Measurements from ENCODE around the gene OR8J3.
"Not testable (repeated sequence)": the region's sequence is repeated elsewhere in the genome, so short reads cannot be mapped to it uniquely, and the experiment has no call there.

Gene OR8J3, protein sequence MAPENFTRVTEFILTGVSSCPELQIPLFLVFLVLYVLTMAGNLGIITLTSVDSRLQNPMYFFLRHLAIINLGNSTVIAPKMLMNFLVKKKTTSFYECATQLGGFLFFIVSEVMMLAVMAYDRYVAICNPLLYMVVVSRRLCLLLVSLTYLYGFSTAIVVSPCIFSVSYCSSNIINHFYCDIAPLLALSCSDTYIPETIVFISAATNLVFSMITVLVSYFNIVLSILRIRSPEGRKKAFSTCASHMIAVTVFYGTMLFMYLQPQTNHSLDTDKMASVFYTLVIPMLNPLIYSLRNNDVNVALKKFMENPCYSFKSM

DNA sequence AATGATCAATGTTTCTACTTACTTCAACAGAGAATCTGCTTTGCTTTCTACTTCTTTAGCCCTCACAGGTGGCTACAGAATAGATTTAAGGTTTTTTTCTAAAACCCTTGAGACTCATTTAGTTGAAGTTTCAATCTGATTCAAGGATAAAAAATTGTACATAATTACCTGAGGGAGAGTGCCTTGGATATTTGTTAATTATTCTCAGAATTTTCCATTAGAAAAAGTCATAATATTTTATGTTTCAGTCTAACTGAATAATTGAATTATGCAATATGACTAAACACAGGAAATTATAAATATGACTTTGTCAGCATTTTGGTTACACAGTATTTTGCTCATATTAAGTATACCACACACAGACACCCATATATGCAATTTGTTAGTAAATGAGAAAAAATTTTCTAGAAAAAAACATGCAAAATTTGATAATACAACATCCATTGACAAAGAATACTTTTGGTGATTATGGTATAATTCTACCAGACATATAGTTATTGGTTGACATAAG is at the start of gene OR8J3:
OR8J3 (minus strand) TSS at position 51 of the 511 bp plus-strand sequence. CDS start 2,483 bp downstream, outside the sequence.
- Histone ChIP-seq H3K4me2 (no peak within 1 kb of the TSS), H3K9ac (no peak within 1 kb of the TSS), H3K4me1 (no peaks in the 10 kb centered on the region), H3K9me3 (replicated peaks in 1 of 11) (no peaks in the 10 kb centered on the region), H4K20me1 (no peaks in the 10 kb centered on the region), H3K36me3 (no peaks in the 10 kb centered on the region), H3K4me3 (no peak within 1 kb of the TSS), H3K27me3 (no peaks in the 10 kb centered on the region), H3K27ac (no peak within 1 kb of the TSS)
- no peak for TF ChIP-seq Cebpa-rat (IDR thresholded peaks at IDR 0.05)

DNA sequence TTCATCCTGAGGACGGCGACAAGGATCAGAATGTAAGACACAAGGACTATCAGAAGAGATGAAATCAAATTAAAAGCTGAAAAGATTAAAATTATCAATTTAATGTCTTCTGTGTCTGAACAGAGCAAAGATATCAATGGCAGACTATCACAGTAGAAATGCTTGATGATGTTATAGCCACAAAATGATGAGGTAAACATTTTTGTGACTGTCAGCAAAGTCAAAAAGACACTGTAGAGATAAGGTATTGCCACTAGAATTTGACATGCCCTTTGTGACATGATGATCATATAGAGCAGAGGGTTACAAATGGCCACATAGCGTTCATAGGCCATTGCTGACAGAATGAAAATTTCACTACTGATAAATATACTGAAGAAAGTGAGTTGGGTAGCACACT is 48.6 kb upstream of the OR8J3 start:
- Histone ChIP-seq H4K20me1 (no peaks in the 10 kb centered on the region), H3K4me2 (no peak overlapping the region)

DNA sequence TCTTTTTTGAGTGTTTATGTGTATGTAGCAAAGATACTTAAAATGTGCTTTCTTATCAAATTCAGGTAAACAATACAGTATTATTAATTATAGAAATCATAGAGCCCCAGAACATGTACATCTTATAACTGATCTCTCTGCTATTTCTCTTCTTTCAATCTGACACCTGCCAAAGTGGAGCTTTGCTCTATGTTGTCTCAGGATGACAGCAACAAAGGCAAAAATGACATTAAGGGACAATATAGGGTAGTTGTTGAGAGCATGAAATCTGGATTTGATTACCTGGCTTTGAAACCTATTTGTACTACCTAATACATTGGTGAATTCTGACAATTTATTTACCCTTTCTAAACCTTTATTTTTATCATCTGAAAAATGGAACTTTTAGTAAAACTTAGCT is 43.5 kb upstream of the OR8J3 start:
- no peaks in the 10 kb centered on the region for H3K27me3 ChIP-seq
- H3K9ac ChIP-seq, result no peak overlapping the region
- peaks cover 0 to 25% (median 0%) of the 10 kb centered on the region in 10 experiments; a peak in 5 of 20 replicates for H3K4me1 ChIP-seq
- H3K36me3 ChIP-seq, result no peaks in the 10 kb centered on the region
- TF ChIP-seq Cebpa-rat (IDR thresholded peaks at IDR 0.05), result no peak
- H3K9me3 ChIP-seq (replicated peaks in 1 of 11), result peaks cover 0 to 13% (median 4%) of the 10 kb centered on the region in 11 experiments; a peak in 9 of 22 replicates
- H3K4me2 ChIP-seq, result peak overlapping the region in 1 of 11 experiments; percentile 27; a peak in 1 of 22 replicates
- no peaks in the 10 kb centered on the region for H4K20me1 ChIP-seq
- H3K27ac ChIP-seq, result no peak overlapping the region
- no peak overlapping the region for H3K4me3 ChIP-seq

More for the DNA sequence above, 48.6 kb upstream of the OR8J3 start:
- no peaks in the 10 kb centered on the region for H3K27me3 ChIP-seq
- H3K27ac ChIP-seq, result no peak overlapping the region
- peaks cover 0 to 2% (median 0%) of the 10 kb centered on the region in 10 experiments; a peak in 2 of 20 replicates for H3K4me1 ChIP-seq
- no peak overlapping the region for H3K4me3 ChIP-seq
- H3K9ac ChIP-seq, result no peak overlapping the region
- no peak for TF ChIP-seq Cebpa-rat (IDR thresholded peaks at IDR 0.05)
- H3K36me3 ChIP-seq, result no peaks in the 10 kb centered on the region
- no peaks in the 10 kb centered on the region for H3K9me3 ChIP-seq (replicated peaks in 1 of 11)

DNA sequence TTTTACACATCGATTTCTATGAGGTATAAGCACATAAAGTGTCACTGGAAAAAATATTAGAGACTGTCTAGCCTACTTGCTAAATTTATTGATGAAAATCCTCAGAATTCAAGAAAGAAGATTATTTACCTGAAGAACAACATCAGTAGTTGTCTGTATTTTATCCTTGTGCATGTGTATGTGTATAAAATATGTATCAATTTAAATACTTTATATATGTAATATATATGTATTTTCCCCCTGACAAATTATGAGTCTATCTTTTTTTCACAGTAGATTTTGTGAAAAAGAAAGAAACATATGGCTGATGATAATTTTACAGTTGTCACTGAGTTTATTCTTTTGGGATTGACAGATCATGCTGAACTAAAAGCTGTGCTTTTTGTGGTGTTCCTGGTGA is 36.3 kb upstream of the OR8J3 start, which contains the start of gene OR5J2:
OR5J2 (plus strand) TSS at position 301 of the 400 bp plus-strand sequence; CDS start at position 301, 0 bp downstream.
- Histone ChIP-seq H4K20me1 (no peaks in the 10 kb centered on the region), H3K9ac (no peak within 1 kb of the TSS), H3K27ac (no peak within 1 kb of the TSS), H3K4me3 (no peak within 1 kb of the TSS), H3K36me3 (no peaks in the 10 kb centered on the region), H3K4me2 (no peak within 1 kb of the TSS), H3K4me1 (no peaks in the 10 kb centered on the region), H3K27me3 (no peaks in the 10 kb centered on the region), H3K9me3 (replicated peaks in 1 of 11) (peaks cover 0 to 13% (median 4%) of the 10 kb centered on the region in 11 experiments; a peak in 9 of 22 replicates)
- no peak for TF ChIP-seq Cebpa-rat (IDR thresholded peaks at IDR 0.05)

DNA sequence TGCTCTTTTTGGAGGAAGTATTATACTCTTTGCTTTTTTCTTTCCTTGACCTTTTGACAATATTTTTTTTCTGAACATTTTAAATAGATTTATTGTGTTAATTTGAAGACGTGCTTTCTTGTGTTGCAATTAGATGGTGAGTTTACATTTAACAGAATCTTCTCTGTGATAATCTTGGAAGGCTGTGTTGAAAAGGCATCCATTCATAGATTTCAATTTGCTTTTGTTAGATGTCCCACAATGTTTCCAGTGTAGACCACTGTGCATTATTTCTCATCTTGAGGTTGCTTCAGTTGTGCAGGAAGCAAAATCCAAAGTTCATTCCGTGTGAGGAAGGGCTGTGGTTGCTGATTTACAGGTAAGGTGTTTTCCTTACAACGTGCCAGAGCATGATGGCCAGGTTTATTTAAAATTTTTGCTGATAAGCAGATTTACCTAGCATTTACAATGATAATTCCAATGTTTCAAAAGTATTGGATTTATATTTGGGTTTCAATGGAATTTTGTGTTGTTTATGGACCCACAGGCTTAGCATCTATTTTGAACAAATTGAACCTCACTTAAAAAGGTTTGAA is 32.3 kb upstream of the OR8J3 start:
- no peak overlapping the region for H3K4me3 ChIP-seq
- H3K27me3 ChIP-seq, result no peaks in the 10 kb centered on the region
- H3K9ac ChIP-seq, result no peak overlapping the region
- H3K9me3 ChIP-seq (replicated peaks in 1 of 11), result no peaks in the 10 kb centered on the region
- H3K4me2 ChIP-seq, result no peak overlapping the region
- H3K4me1 ChIP-seq, result no peaks in the 10 kb centered on the region
- H3K27ac ChIP-seq, result no peak overlapping the region
- no peaks in the 10 kb centered on the region for H3K36me3 ChIP-seq
- no peak for TF ChIP-seq Cebpa-rat (IDR thresholded peaks at IDR 0.05)
- H4K20me1 ChIP-seq, result no peaks in the 10 kb centered on the region

DNA sequence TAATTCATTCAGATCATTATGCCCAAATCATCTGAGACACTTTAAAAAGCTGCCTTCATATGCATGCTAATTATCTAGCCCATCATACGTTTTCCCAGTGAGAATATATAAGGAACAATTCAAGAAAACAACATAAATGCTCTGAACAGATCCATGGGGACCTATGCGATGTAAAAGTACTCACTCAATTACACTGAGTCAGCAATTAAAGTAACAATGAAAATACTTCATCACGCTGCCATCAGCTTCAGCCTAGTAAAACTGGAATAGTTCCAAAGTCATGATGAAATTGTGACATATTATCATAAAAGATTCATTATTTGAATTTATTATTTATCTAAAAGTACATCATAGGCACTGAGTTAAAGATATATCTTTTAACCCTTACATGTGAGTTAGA is 23.8 kb upstream of the OR8J3 start:
- Histone ChIP-seq H3K36me3 (no peaks in the 10 kb centered on the region), H3K27ac (no peak overlapping the region), H3K9me3 (replicated peaks in 1 of 11) (no peaks in the 10 kb centered on the region), H3K4me3 (no peak overlapping the region), H3K9ac (no peak overlapping the region), H3K27me3 (no peaks in the 10 kb centered on the region), H4K20me1 (no peaks in the 10 kb centered on the region), H3K4me2 (no peak overlapping the region), H3K4me1 (no peaks in the 10 kb centered on the region)
- no peak for TF ChIP-seq Cebpa-rat (IDR thresholded peaks at IDR 0.05)

DNA sequence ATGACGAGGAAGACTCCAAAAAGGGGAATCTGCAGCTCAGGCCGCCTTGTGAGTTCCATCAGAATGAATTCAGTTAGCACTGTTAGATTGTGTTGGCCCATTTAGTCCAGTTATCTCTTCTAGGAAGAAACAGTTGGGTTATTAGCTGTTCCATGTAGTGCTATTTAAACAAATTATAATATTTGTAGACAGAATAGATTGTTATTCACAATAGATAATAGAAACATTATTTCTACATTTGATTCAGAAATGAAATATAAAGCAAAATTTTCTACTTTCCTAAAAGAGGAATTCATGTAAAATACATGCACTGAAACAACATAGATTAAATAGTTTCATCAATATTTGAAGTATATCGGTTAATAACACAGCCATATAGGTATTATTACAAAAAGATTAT is 20.2 kb upstream of the OR8J3 start, which contains the start of gene OR8K5:
OR8K5 (minus strand) TSS at position 101 of the 400 bp plus-strand sequence; CDS start at position 101, 0 bp downstream.
- Histone ChIP-seq H3K27me3 (no peaks in the 10 kb centered on the region), H3K4me2 (no peak within 1 kb of the TSS), H3K36me3 (no peaks in the 10 kb centered on the region), H3K4me3 (no peak within 1 kb of the TSS), H3K9ac (no peak within 1 kb of the TSS), H3K4me1 (no peaks in the 10 kb centered on the region), H3K9me3 (replicated peaks in 1 of 11) (no peaks in the 10 kb centered on the region), H4K20me1 (no peaks in the 10 kb centered on the region), H3K27ac (no peak within 1 kb of the TSS)
- no peak for TF ChIP-seq Cebpa-rat (IDR thresholded peaks at IDR 0.05)

DNA sequence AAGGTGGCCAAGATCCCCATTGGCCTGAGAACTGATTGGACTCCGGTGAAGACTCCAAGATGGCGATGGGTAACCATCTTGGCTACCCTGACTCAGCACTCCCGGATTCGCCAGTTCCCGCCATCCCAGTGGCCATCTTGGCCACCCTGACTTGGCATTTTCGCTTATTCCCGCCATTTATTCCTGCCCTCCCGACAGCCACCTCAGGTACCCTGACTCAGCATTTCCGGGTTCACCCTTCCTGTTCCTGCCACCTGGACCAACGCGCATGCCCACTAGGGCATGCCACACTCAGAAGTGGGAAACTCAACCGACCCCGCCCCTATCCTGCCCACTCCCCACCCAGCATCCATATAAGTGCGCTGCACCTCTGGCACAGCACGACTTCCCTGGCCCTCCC is 12.3 kb upstream of the OR8J3 start:
- H3K9ac ChIP-seq, result no peak overlapping the region
- peaks cover 0 to 15% (median 9%) of the 10 kb centered on the region in 11 experiments; a peak in 13 of 22 replicates for H3K9me3 ChIP-seq (replicated peaks in 1 of 11)
- H3K27me3 ChIP-seq, result no peaks in the 10 kb centered on the region
- H3K4me3 ChIP-seq, result no peak overlapping the region
- H3K36me3 ChIP-seq, result no peaks in the 10 kb centered on the region
- no peaks in the 10 kb centered on the region for H4K20me1 ChIP-seq
- no peak overlapping the region for H3K27ac ChIP-seq
- TF ChIP-seq Cebpa-rat (IDR thresholded peaks at IDR 0.05), result no peak
- no peak overlapping the region for H3K4me2 ChIP-seq
- no peaks in the 10 kb centered on the region for H3K4me1 ChIP-seq

DNA sequence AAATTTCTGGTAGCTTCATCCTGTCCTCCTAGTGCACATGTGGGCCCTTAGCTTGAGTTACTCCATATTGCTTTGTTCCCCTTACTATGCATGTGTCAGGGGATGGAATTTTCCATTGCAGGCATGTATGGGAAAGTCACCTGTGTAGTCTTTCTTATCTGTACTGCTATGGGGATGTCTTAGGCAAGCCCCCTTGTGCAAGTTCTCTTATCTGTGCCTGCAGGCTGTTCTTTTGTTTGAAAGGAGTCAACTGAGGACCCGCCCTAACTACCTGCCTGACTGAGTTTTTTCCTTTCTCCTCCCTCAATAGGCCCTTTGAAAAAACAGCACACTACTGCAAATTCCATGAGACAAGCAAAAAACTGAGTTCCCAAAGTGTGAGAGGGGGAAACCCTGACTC is 11.4 kb upstream of the OR8J3 start:
- H3K27me3 ChIP-seq, result no peaks in the 10 kb centered on the region
- H3K27ac ChIP-seq, result no peak overlapping the region
- no peaks in the 10 kb centered on the region for H3K36me3 ChIP-seq
- H3K4me1 ChIP-seq, result no peaks in the 10 kb centered on the region
- H3K9me3 ChIP-seq (replicated peaks in 1 of 11), result peaks cover 0 to 15% (median 9%) of the 10 kb centered on the region in 11 experiments; a peak in 13 of 22 replicates
- no peak for TF ChIP-seq Cebpa-rat (IDR thresholded peaks at IDR 0.05)
- no peak overlapping the region for H3K4me3 ChIP-seq
- no peak overlapping the region for H3K4me2 ChIP-seq
- H3K9ac ChIP-seq, result no peak overlapping the region
- H4K20me1 ChIP-seq, result no peaks in the 10 kb centered on the region

DNA sequence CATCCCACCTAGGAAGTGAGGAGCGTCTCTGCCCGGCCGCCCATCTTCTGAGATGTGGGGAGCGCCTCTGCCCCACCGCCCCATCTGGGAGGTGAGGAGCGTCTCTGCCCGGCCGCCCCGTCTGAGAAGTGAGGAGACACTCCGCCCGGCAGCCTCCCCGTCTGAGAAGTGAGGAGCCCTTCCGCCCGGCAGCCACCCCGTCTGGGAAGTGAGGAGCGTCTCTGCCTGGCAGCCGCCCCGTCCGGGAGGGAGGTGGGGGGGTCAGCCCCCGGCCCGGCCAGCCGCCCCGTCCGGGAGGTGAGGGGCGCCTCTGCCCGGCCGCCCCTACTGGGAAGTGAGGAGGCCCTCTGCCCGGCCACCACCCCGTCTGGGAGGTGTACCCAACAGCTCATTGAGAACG is 3.7 kb upstream of the OR8J3 start:
- H3K36me3 ChIP-seq; H3K4me3 ChIP-seq; H3K9me3 ChIP-seq (replicated peaks in 1 of 11); H3K4me1 ChIP-seq; H3K27me3 ChIP-seq; H3K27ac ChIP-seq; H3K9ac ChIP-seq; H3K4me2 ChIP-seq; H4K20me1 ChIP-seq: not testable (repeated sequence)

Data from BLaER1 treated with 17β-estradiol and CSF1 and Interleukin-3, amounts not matched to agents 10 nM and 100 nM (cell line).